H9 (cell line): Measurements from ENCODE around the gene GABRB1. TPM values are rescaled to one million over a fixed set of nuclear protein-coding genes. Genes with fewer than 3 reads are reported as not detected.

Experiments used
- DNase-seq: peaks from one replicate; pipeline ENCODE4 v3.0.0-alpha.2; 2017
- H2AFZ ChIP-seq: one replicate; pipeline ENCODE4 v1.6.1; 2013; ENCODE audit warnings: mild to moderate bottlenecking, low read length, control low read depth, moderate library complexity
- H2AK5ac ChIP-seq: 2 replicates; pipeline ENCODE4 v1.6.1; 2013; ENCODE audit warnings: low read length, control low read depth, mixed read lengths; ENCODE audit not compliant: insufficient read length
- H2BK120ac ChIP-seq: one replicate; pipeline ENCODE4 v1.6.1; 2013; ENCODE audit warnings: low read depth, mild to moderate bottlenecking, low read length, control low read depth, inconsistent platforms; ENCODE audit not compliant: poor library complexity, severe bottlenecking
- H2BK12ac ChIP-seq: 2 replicates; pipeline ENCODE4 v1.6.1; 2013; ENCODE audit warnings: low read length, control low read depth, mixed read lengths, low read depth; ENCODE audit not compliant: insufficient read length
- H2BK15ac ChIP-seq: 2 replicates; pipeline ENCODE4 v1.6.1; 2013; ENCODE audit warnings: low read depth, low read length, control low read depth
- H2BK20ac ChIP-seq: one replicate; pipeline ENCODE4 v1.6.1; 2013; ENCODE audit warnings: low read depth, mild to moderate bottlenecking, low read length, control low read depth, inconsistent platforms; ENCODE audit not compliant: poor library complexity, severe bottlenecking
- H2BK5ac ChIP-seq: 2 replicates; pipeline ENCODE4 v1.6.1; 2013; ENCODE audit warnings: low read length, control low read depth, mixed read lengths; ENCODE audit not compliant: insufficient read length
- H3K14ac ChIP-seq: 2 replicates; pipeline ENCODE4 v1.6.1; 2013; ENCODE audit warnings: low read length, control low read depth; ENCODE audit not compliant: insufficient read depth
- H3K18ac ChIP-seq: 2 replicates; pipeline ENCODE4 v1.6.1; 2013; ENCODE audit warnings: low read depth, mild to moderate bottlenecking, mixed read lengths, low read length, control low read depth; ENCODE audit not compliant: insufficient read length
- H3K23ac ChIP-seq: 2 replicates; pipeline ENCODE4 v1.6.1; 2013; ENCODE audit warnings: low read length, control low read depth, mixed read lengths, low read depth; ENCODE audit not compliant: insufficient read length
- H3K23me2 ChIP-seq: 2 replicates; pipeline ENCODE4 v1.6.1; 2013; ENCODE audit warnings: low read depth, mild to moderate bottlenecking, mixed read lengths, low read length, control low read depth; ENCODE audit not compliant: insufficient read length, poor library complexity, severe bottlenecking
- H3K27ac ChIP-seq: 2 replicates; pipeline ENCODE4 v1.5.1; 2013; ENCODE audit warnings: low read length, control low read depth, mixed read lengths, low read depth; ENCODE audit not compliant: insufficient read length
- H3K27me3 ChIP-seq: 2 replicates; pipeline ENCODE4 v1.6.1; 2013; ENCODE audit warnings: low read length, control low read depth, inconsistent platforms; ENCODE audit not compliant: insufficient read depth
- H3K4ac ChIP-seq: 2 replicates; pipeline ENCODE4 v1.6.1; 2013; ENCODE audit warnings: low read depth, mild to moderate bottlenecking, control low read depth, inconsistent platforms, low read length, moderate library complexity
- H3K4me1 ChIP-seq: 2 replicates; pipeline ENCODE4 v1.6.1; 2013; ENCODE audit warnings: low read length, control low read depth, inconsistent platforms; ENCODE audit not compliant: insufficient read depth
- H3K4me2 ChIP-seq: 2 replicates; pipeline ENCODE4 v1.6.1; 2013; ENCODE audit warnings: low read length, control low read depth, mixed read lengths; ENCODE audit not compliant: insufficient read length, insufficient read depth
- H3K56ac ChIP-seq: 2 replicates; pipeline ENCODE4 v1.6.1; 2013; ENCODE audit warnings: low read depth, mild to moderate bottlenecking, mixed read lengths, low read length, control low read depth; ENCODE audit not compliant: insufficient read length
- H3K79me1 ChIP-seq: 2 replicates; pipeline ENCODE4 v1.6.1; 2013; ENCODE audit warnings: low read depth, mild to moderate bottlenecking, moderate library complexity, low read length, control low read depth, inconsistent platforms; ENCODE audit not compliant: insufficient read depth, poor library complexity, severe bottlenecking
- H3K79me2 ChIP-seq: 2 replicates; pipeline ENCODE4 v1.6.1; 2013; ENCODE audit warnings: low read length, control low read depth, inconsistent platforms; ENCODE audit not compliant: insufficient read depth
- H3K9ac ChIP-seq: 2 replicates; pipeline ENCODE4 v1.6.1; 2013; ENCODE audit warnings: low read length, control low read depth, mixed read lengths; ENCODE audit not compliant: insufficient read length; ENCODE audit errors: extremely low read depth
- H3K9me3 ChIP-seq: one replicate; pipeline ENCODE4 v1.6.1; 2013; ENCODE audit warnings: low read depth, low read length, inconsistent platforms; ENCODE audit not compliant: control insufficient read depth
- H3T11ph ChIP-seq: one replicate; pipeline ENCODE4 v1.6.1; 2013; ENCODE audit warnings: mild to moderate bottlenecking, low read length, control low read depth, inconsistent platforms
- H4K20me1 ChIP-seq: one replicate; pipeline ENCODE4 v1.6.1; 2013; ENCODE audit not compliant: control insufficient read depth, insufficient read length, insufficient read depth
- H4K5ac ChIP-seq: 2 replicates; pipeline ENCODE4 v1.6.1; 2013; ENCODE audit warnings: low read depth, mild to moderate bottlenecking, mixed read lengths, low read length, control low read depth; ENCODE audit not compliant: insufficient read length
- H4K8ac ChIP-seq: replicated peaks from 2 replicates; pipeline ENCODE4 v1.6.1; 2013; ENCODE audit warnings: low read length, control low read depth, mixed read lengths, low read depth; ENCODE audit not compliant: insufficient read length
- H4K91ac ChIP-seq: 2 replicates; pipeline ENCODE4 v1.6.1; 2013; ENCODE audit warnings: low read depth, mild to moderate bottlenecking, moderate library complexity, mixed read lengths, low read length, control low read depth; ENCODE audit not compliant: insufficient read length
- H3K27ac Mint-ChIP-seq, 3 experiments: 2 replicates in 2 of 3; 3 replicates in 1 of 3; pipeline ENCODE4 v1.8.0; 2020 to 2021; ENCODE audit warnings: mixed read lengths in 3 of 3, mild to moderate bottlenecking in 1 of 3, moderate library complexity in 1 of 3
- H3K27me3 Mint-ChIP-seq: 2 replicates; pipeline ENCODE4 v1.8.0; 2021; ENCODE audit warnings: low read depth, mild to moderate bottlenecking, moderate library complexity, mixed read lengths
- H3K36me3 Mint-ChIP-seq, 3 experiments: 2 replicates in 2 of 3; 3 replicates in 1 of 3; pipeline ENCODE4 v1.8.0; 2020 to 2021; ENCODE audit warnings: low read depth in 3 of 3, mixed read lengths in 3 of 3; ENCODE audit not compliant: insufficient read depth in 1 of 3
- H3K4me1 Mint-ChIP-seq, 2 experiments: 2 replicates each; pipeline ENCODE4 v1.8.0; 2020; ENCODE audit warnings: mixed read lengths in 2 of 2
- H3K4me3 Mint-ChIP-seq, 2 experiments: 2 replicates in 1 of 2; 3 replicates in 1 of 2; pipeline ENCODE4 v1.8.0; 2020 to 2021; ENCODE audit warnings: mild to moderate bottlenecking in 2 of 2, mixed read lengths in 2 of 2, moderate library complexity in 1 of 2
- H3K9me3 Mint-ChIP-seq, 2 experiments: 2 replicates in 1 of 2; 3 replicates in 1 of 2; pipeline ENCODE4 v1.8.0; 2020; ENCODE audit warnings: mild to moderate bottlenecking in 2 of 2, mixed read lengths in 2 of 2, moderate library complexity in 1 of 2
- WGBS: extraction: QIAGEN DNeasy Blood & Tissue Kit; methylation state at CpG from one replicate; pipeline ENCODE4 v1.1.7; 2013; ENCODE audit warnings: missing lambda C conversion rate, low lambda C conversion rate, mixed read lengths; ENCODE audit not compliant: insufficient read length; ENCODE audit errors: extremely low coverage; 5-methylcytosine and 5-hydroxymethylcytosine counted together
- total RNA-seq: library from RNA; stranded (reverse); gene quantifications from 2 replicates; pipeline ENCODE4 v1.2.1, GENCODE V29; 2021
- TF ChIP-seq, protein P1 (sequence below): fragments of 200-600 bp; sonication (generic); conservative IDR thresholded peaks from 3 replicates; pipeline ENCODE4 v1.8.0; 2021; ENCODE audit warnings: antibody characterized with exemption, mild to moderate bottlenecking

GABRB1 gene
- total RNA-seq, 1 experiment from 2014 or later: 0.39 TPM

DNA sequence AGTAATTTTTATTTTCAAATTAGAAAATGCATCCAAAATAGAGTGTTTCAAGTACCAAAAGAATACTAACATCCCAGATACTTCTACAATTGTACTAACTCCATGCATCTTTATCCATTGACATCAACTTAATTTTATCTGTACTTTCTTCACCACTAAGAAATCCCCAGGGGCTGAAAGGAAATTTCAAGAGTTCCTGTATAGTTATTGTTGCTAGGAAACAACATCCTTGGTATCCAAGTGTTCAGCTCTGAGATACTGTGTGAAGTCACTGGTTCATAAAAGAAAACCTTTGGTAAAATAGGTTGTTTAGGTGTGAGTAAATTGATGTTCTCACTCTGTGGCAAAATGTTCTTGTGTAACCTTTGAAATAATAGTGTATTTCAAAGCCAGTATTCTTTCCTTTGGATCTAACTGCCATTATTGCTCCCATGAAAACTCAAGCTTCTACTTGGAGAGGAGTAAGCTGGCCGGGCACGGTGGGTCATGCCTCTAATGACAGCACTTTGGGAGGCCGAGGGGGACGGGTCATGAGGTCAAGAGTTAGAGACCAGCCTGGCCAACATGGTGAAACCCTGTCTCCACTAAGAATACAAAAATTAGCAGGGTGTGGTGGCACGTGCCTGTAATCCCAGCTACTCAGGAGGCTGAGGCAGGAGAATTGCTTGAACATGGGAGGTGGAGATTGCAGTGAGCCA, 359.2 kb downstream of the GABRB1 start:
- Histone ChIP-seq H2BK12ac (no peak overlapping the region), H3K18ac (no peak overlapping the region), H3K56ac (no peak overlapping the region), H3K4me1 (no peaks in the 10 kb centered on the region), H3K79me1 (no peaks in the 10 kb centered on the region), H3T11ph (no peak overlapping the region), H3K4ac (no peak overlapping the region), H2BK15ac (no peak overlapping the region), H3K14ac (no peak overlapping the region), H3K9ac (no peak overlapping the region), H4K91ac (no peak overlapping the region), H4K20me1 (no peaks in the 10 kb centered on the region), H2BK20ac (no peak overlapping the region), H4K5ac (no peak overlapping the region), H3K9me3 (no peaks in the 10 kb centered on the region), H3K27me3 (no peaks in the 10 kb centered on the region), H3K27ac (no peak overlapping the region), H4K8ac (no peak overlapping the region), H2BK120ac (no peak overlapping the region), H2AFZ (no peak overlapping the region), H2AK5ac (no peak overlapping the region), H3K23ac (no peak overlapping the region), H2BK5ac (no peak overlapping the region), H3K4me2 (no peak overlapping the region), H3K79me2 (no peaks in the 10 kb centered on the region), H3K23me2 (no peaks in the 10 kb centered on the region)
- no CpG with 5 or more reads among the region's 5 CpGs for WGBS
- H3K27ac Mint-ChIP-seq: no peak overlapping the region
- TF ChIP-seq, protein P1, sequence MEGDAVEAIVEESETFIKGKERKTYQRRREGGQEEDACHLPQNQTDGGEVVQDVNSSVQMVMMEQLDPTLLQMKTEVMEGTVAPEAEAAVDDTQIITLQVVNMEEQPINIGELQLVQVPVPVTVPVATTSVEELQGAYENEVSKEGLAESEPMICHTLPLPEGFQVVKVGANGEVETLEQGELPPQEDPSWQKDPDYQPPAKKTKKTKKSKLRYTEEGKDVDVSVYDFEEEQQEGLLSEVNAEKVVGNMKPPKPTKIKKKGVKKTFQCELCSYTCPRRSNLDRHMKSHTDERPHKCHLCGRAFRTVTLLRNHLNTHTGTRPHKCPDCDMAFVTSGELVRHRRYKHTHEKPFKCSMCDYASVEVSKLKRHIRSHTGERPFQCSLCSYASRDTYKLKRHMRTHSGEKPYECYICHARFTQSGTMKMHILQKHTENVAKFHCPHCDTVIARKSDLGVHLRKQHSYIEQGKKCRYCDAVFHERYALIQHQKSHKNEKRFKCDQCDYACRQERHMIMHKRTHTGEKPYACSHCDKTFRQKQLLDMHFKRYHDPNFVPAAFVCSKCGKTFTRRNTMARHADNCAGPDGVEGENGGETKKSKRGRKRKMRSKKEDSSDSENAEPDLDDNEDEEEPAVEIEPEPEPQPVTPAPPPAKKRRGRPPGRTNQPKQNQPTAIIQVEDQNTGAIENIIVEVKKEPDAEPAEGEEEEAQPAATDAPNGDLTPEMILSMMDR: no peak
- 0 out of 4 replicates have a peak, but pooled peaks cover 0 to 2% of the 10 kb centered on the region in 2 experiments for H3K4me1 Mint-ChIP-seq
- peaks cover 4% of the 10 kb centered on the region for H3K27me3 Mint-ChIP-seq
- no peaks in the 10 kb centered on the region for H3K9me3 Mint-ChIP-seq
- no peak overlapping the region for H3K4me3 Mint-ChIP-seq
- no peak for DNase-seq
- no peaks in the 10 kb centered on the region for H3K36me3 Mint-ChIP-seq
